ENCODE measurements around the gene TAOK1.
"Not testable (repeated sequence)": the region's sequence is repeated elsewhere in the genome, so short reads cannot be mapped to it uniquely, and the experiment has no call there.

DNA sequence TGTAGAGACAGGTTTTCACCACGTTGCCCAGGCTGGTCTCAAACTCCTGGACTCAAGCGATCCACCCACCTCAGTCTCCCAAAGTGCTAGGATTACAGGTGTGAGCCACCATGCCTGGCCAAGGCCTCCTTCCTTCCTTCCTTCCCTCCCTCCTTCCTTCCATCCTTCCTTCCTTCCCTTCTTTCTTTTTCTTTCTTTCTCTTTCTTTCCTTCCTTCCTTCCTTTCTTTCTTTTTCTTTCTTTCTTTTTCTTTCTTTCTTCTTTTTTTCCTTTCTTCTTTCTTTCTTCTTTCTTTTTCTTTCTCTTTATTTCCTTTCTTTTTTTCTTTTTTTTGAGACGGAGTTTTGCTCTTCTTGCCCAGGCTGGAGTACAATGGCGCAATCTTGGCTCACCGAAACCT lies 168.0 kb downstream of the TAOK1 start:
- not testable (repeated sequence) for TF ChIP-seq ZNF354C (tag by site-specific recombination; IDR thresholded peaks at IDR 0.05; ENCODE audit: borderline replicate concordance, low read depth); ZNF184 (tag by site-specific recombination; IDR thresholded peaks at IDR 0.05); SP7 (tag by site-specific recombination; IDR thresholded peaks at IDR 0.05); ZNF174 (tag by site-specific recombination; IDR thresholded peaks at IDR 0.05); ZEB2 (tag by site-specific recombination; IDR thresholded peaks at IDR 0.05); ZNF76 (tag by site-specific recombination; IDR thresholded peaks at IDR 0.05; ENCODE audit: borderline replicate concordance, low read depth); ZNF692 (tag by site-specific recombination; IDR thresholded peaks at IDR 0.05); ZNF133 (tag by site-specific recombination; IDR thresholded peaks at IDR 0.05); PATZ1 (tag by site-specific recombination; IDR thresholded peaks at IDR 0.05); ZNF24 (tag by site-specific recombination; IDR thresholded peaks at IDR 0.05); ZNF624 (tag by site-specific recombination; IDR thresholded peaks at IDR 0.05)
- TF ChIP-seq, protein P1, sequence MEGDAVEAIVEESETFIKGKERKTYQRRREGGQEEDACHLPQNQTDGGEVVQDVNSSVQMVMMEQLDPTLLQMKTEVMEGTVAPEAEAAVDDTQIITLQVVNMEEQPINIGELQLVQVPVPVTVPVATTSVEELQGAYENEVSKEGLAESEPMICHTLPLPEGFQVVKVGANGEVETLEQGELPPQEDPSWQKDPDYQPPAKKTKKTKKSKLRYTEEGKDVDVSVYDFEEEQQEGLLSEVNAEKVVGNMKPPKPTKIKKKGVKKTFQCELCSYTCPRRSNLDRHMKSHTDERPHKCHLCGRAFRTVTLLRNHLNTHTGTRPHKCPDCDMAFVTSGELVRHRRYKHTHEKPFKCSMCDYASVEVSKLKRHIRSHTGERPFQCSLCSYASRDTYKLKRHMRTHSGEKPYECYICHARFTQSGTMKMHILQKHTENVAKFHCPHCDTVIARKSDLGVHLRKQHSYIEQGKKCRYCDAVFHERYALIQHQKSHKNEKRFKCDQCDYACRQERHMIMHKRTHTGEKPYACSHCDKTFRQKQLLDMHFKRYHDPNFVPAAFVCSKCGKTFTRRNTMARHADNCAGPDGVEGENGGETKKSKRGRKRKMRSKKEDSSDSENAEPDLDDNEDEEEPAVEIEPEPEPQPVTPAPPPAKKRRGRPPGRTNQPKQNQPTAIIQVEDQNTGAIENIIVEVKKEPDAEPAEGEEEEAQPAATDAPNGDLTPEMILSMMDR (tag by site-specific recombination; IDR thresholded peaks at IDR 0.05) = not testable (repeated sequence)
- TF ChIP-seq, protein P2, sequence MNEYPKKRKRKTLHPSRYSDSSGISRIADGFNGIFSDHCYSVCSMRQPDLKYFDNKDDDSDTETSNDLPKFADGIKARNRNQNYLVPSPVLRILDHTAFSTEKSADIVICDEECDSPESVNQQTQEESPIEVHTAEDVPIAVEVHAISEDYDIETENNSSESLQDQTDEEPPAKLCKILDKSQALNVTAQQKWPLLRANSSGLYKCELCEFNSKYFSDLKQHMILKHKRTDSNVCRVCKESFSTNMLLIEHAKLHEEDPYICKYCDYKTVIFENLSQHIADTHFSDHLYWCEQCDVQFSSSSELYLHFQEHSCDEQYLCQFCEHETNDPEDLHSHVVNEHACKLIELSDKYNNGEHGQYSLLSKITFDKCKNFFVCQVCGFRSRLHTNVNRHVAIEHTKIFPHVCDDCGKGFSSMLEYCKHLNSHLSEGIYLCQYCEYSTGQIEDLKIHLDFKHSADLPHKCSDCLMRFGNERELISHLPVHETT (tag by site-specific recombination; IDR thresholded peaks at IDR 0.05) = not testable (repeated sequence)

Data from HEK293 (cell line).